GM21717 (cell line): Measurements from ENCODE around the gene GKAP1.
A peak's percentile ranks its signal among the peaks of the same experiment; 100 is the strongest.
"Not testable (repeated sequence)": the region's sequence is repeated elsewhere in the genome, so short reads cannot be mapped to it uniquely, and the experiment has no call there.

Experiments used
- ATAC-seq: cut with Tn5 transposase; IDR thresholded peaks from one replicate; pipeline ENCODE4 v1.9.1; 2021; ENCODE audit warnings: mild to moderate bottlenecking, moderate library complexity; ENCODE audit not compliant: unreplicated experiment

Gene GKAP1

GRCh38 chr9:83733739-83734138 is 83.8 kb downstream of the GKAP1 start:
- no peak for ATAC-seq

GRCh38 chr9:83728591-83729368 is 88.8 kb downstream of the GKAP1 start:
- ATAC-seq: not testable (repeated sequence)

- no peak for ATAC-seq
Measured at GRCh38 chr9:83724436-83724835, 93.1 kb downstream of the GKAP1 start.

GRCh38 chr9:83722726-83723495 is 94.7 kb downstream of the GKAP1 start:
- no peak for ATAC-seq

GRCh38 chr9:83721509-83721908 is 96.1 kb downstream of the GKAP1 start:
- no peak for ATAC-seq

GRCh38 chr9:83715794-83716193 is 101.8 kb downstream of the GKAP1 start:
- ATAC-seq: no peak

GRCh38 chr9:83715221-83715620 is 102.3 kb downstream of the GKAP1 start:
- ATAC-seq: no peak

- ATAC-seq: peak; percentile 52
Measured at GRCh38 chr9:83714329-83714728, 103.2 kb downstream of the GKAP1 start.

GRCh38 chr9:83708515-83709158 is 108.9 kb downstream of the GKAP1 start:
- peak; percentile 55 for ATAC-seq

- peak; percentile 76 for ATAC-seq
Measured at GRCh38 chr9:83707768-83708514, 109.6 kb downstream of the GKAP1 start, which contains the start of gene UBQLN1. TSS of gene UBQLN1 (minus strand) at chr9:83707958. CDS start at chr9:83707679, 279 bp downstream.

GRCh38 chr9:83707518-83707767 is 110.1 kb downstream of the GKAP1 start:
- peak; percentile 52 for ATAC-seq

GRCh38 chr9:83706676-83707517 is 110.7 kb downstream of the GKAP1 start:
- ATAC-seq: peak; percentile 20

- ATAC-seq: not testable (repeated sequence)
Measured at GRCh38 chr9:83705219-83705651, 112.3 kb downstream of the GKAP1 start.

GRCh38 chr9:83701769-83702168 is 115.8 kb downstream of the GKAP1 start:
- ATAC-seq: no peak

GRCh38 chr9:83701286-83701685 is 116.3 kb downstream of the GKAP1 start:
- no peak for ATAC-seq

GRCh38 chr9:83699615-83700014 is 118.0 kb downstream of the GKAP1 start:
- ATAC-seq: no peak

GRCh38 chr9:83698976-83699585 is 118.5 kb downstream of the GKAP1 start:
- no peak for ATAC-seq

GRCh38 chr9:83691492-83691891 is 126.1 kb downstream of the GKAP1 start:
- no peak for ATAC-seq
